ENCODE data around the gene ZNF587B. TPM values are rescaled to one million over a fixed set of nuclear protein-coding genes. Genes with fewer than 3 reads are reported as not detected.
"Not testable (repeated sequence)": the region's sequence is repeated elsewhere in the genome, so short reads cannot be mapped to it uniquely, and the experiment has no call there.

Gene ZNF587B
- total RNA-seq, 1 donor from 2014 or later = 15.3 TPM

- H3K27me3 ChIP-seq (ENCODE audit: control insufficient read depth, insufficient read depth, low read length) = no peaks in the 10 kb centered on the region
- no peak for DNase-seq (ENCODE audit: low read depth)
- H3K36me3 ChIP-seq (ENCODE audit: control insufficient read depth, insufficient read depth, low read length) = no peaks in the 10 kb centered on the region
- TF ChIP-seq, protein P1, sequence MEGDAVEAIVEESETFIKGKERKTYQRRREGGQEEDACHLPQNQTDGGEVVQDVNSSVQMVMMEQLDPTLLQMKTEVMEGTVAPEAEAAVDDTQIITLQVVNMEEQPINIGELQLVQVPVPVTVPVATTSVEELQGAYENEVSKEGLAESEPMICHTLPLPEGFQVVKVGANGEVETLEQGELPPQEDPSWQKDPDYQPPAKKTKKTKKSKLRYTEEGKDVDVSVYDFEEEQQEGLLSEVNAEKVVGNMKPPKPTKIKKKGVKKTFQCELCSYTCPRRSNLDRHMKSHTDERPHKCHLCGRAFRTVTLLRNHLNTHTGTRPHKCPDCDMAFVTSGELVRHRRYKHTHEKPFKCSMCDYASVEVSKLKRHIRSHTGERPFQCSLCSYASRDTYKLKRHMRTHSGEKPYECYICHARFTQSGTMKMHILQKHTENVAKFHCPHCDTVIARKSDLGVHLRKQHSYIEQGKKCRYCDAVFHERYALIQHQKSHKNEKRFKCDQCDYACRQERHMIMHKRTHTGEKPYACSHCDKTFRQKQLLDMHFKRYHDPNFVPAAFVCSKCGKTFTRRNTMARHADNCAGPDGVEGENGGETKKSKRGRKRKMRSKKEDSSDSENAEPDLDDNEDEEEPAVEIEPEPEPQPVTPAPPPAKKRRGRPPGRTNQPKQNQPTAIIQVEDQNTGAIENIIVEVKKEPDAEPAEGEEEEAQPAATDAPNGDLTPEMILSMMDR (IDR thresholded peaks at IDR 0.05; ENCODE audit: insufficient read depth, low read length, poor library complexity, severe bottlenecking) = no peak
- H3K4me3 ChIP-seq (ENCODE audit: low read depth, low read length) = no peak overlapping the region
Measured at GRCh38 chr19:57825511-57825910, 4.6 kb upstream of the ZNF587B start.

DNA sequence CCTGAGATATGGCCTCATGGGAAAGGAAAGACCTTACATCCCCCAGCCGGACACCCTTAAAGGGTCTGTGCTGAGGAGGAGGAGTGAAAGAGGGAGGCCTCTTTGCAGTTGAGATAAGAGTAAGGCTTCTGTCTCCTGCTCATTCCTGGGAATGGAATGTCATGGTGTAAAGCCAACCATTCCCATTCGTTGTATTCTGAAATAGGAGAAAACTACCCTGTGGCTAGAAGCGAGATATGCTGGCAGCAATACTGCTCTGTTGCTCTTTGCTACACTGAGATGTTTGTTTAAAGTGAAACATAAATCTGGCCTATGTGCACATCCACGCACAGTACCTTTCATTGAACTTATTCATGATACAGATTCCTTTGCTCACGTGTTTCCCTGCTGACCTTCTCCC, 783 bp upstream of the ZNF587B start:
- Histone ChIP-seq H3K27me3 (ENCODE audit: control insufficient read depth, insufficient read depth, low read length) (no peaks in the 10 kb centered on the region), H3K4me3 (ENCODE audit: low read depth, low read length) (no peak overlapping the region), H3K36me3 (ENCODE audit: control insufficient read depth, insufficient read depth, low read length) (no peaks in the 10 kb centered on the region)
- TF ChIP-seq, protein P1 (IDR thresholded peaks at IDR 0.05; ENCODE audit: insufficient read depth, low read length, poor library complexity, severe bottlenecking) = no peak
- no peak for DNase-seq (ENCODE audit: low read depth)

GRCh38 chr19:57836991-57837390, 6.9 kb downstream of the ZNF587B start:
- not testable (repeated sequence) for H3K4me3 ChIP-seq (ENCODE audit: low read depth, low read length); H3K27me3 ChIP-seq (ENCODE audit: control insufficient read depth, insufficient read depth, low read length); DNase-seq (ENCODE audit: low read depth); H3K36me3 ChIP-seq (ENCODE audit: control insufficient read depth, insufficient read depth, low read length)

DNA sequence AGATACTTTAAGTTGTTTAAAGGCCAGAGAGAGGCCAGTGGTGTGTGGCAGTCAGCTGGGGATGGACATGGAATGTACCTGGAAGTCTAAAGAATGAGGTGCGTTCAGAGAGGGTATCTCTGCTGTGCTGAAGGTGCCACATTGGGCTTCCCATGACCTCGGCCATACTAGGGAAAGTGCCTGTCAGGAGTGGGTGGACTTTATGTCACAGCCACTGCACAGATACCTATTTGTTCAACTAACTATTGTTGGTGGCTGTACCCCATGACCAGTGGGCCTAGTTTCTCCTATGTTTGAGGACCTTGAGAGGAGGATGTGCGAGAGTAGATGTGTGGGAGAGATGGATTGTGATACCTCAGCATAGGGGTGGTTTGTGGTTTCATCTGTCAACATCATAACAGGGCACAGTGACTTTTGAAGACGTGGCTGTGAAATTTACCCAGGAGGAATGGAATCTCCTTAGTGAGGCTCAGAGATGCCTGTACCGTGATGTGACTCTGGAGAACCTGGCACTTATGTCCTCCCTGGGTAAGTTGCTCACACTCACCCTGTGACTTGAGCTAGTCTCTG, 8.6 kb downstream of the ZNF587B start:
- not testable (repeated sequence) for DNase-seq (ENCODE audit: low read depth); H3K4me3 ChIP-seq (ENCODE audit: low read depth, low read length); H3K36me3 ChIP-seq (ENCODE audit: control insufficient read depth, insufficient read depth, low read length); H3K27me3 ChIP-seq (ENCODE audit: control insufficient read depth, insufficient read depth, low read length)

DNA sequence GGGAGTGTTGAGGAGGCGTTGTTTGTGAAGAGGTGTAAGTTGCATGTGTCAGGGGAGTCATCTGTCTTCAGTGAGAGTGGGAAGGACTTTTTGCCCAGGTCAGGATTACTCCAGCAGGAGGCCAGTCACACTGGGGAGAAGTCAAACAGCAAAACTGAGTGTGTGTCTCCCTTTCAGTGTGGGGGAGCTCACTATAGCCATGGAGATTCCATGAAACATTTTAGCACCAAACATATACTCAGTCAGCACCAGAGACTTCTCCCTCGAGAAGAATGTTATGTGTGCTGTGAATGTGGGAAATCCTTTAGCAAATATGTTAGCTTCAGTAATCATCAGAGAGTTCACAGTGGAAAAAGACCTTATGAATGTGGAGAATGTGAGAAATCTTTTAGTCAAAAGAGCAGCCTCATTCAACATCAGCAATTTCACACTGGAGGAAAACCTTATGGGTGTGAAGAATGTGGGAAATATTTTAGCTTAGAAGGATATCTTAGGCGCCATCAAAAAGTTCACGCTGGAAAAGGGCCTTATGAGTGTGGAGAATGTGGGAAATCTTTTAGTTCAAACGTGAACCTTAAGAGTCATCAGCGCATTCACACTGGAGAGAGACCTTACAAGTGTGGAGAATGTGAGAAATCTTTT, 11.1 kb downstream of the ZNF587B start:
- no peak for DNase-seq (ENCODE audit: low read depth)
- Histone ChIP-seq H3K36me3 (ENCODE audit: control insufficient read depth, insufficient read depth, low read length) (no peaks in the 10 kb centered on the region), H3K27me3 (ENCODE audit: control insufficient read depth, insufficient read depth, low read length) (no peaks in the 10 kb centered on the region), H3K4me3 (ENCODE audit: low read depth, low read length) (no peak overlapping the region)
- TF ChIP-seq, protein P1 (IDR thresholded peaks at IDR 0.05; ENCODE audit: insufficient read depth, low read length, poor library complexity, severe bottlenecking) = no peak

GRCh38 chr19:57847164-57847563, 17.1 kb downstream of the ZNF587B start:
- not testable (repeated sequence) for H3K27me3 ChIP-seq (ENCODE audit: control insufficient read depth, insufficient read depth, low read length); H3K36me3 ChIP-seq (ENCODE audit: control insufficient read depth, insufficient read depth, low read length); H3K4me3 ChIP-seq (ENCODE audit: low read depth, low read length); DNase-seq (ENCODE audit: low read depth)

- H3K4me3 ChIP-seq (ENCODE audit: low read depth, low read length) = peak overlapping the region; percentile 77
- not testable (repeated sequence) for H3K27me3 ChIP-seq (ENCODE audit: control insufficient read depth, insufficient read depth, low read length); H3K36me3 ChIP-seq (ENCODE audit: control insufficient read depth, insufficient read depth, low read length)
Measured at GRCh38 chr19:57849162-57849665, 19.1 kb downstream of the ZNF587B start.

GRCh38 chr19:57849666-57850473, 19.8 kb downstream of the ZNF587B start, which contains the start of gene ZNF587:
Gene ZNF587 (plus strand): TSS chr19:57849859. CDS start chr19:57850039, 180 bp downstream.
- peak; percentile 60 for DNase-seq (ENCODE audit: low read depth)

More at GRCh38 chr19:57849162-57849665, 19.1 kb downstream of the ZNF587B start:
- DNase-seq (ENCODE audit: low read depth) = not testable (repeated sequence)

More at GRCh38 chr19:57849666-57850473, 19.8 kb downstream of the ZNF587B start, which contains the start of gene ZNF587:
- H3K4me3 ChIP-seq (ENCODE audit: low read depth, low read length) = peak within 1 kb of the TSS; percentile 77
- not testable (repeated sequence) for H3K27me3 ChIP-seq (ENCODE audit: control insufficient read depth, insufficient read depth, low read length); H3K36me3 ChIP-seq (ENCODE audit: control insufficient read depth, insufficient read depth, low read length)
